Measurements from ENCODE around the gene EMX2. TPM values are rescaled to one million over a fixed set of nuclear protein-coding genes. Genes with fewer than 3 reads are reported as not detected.

The EMX2 gene
- total and polyA plus RNA-seq, 4 donors, result 0.37 TPM; not detected in 3

DNA sequence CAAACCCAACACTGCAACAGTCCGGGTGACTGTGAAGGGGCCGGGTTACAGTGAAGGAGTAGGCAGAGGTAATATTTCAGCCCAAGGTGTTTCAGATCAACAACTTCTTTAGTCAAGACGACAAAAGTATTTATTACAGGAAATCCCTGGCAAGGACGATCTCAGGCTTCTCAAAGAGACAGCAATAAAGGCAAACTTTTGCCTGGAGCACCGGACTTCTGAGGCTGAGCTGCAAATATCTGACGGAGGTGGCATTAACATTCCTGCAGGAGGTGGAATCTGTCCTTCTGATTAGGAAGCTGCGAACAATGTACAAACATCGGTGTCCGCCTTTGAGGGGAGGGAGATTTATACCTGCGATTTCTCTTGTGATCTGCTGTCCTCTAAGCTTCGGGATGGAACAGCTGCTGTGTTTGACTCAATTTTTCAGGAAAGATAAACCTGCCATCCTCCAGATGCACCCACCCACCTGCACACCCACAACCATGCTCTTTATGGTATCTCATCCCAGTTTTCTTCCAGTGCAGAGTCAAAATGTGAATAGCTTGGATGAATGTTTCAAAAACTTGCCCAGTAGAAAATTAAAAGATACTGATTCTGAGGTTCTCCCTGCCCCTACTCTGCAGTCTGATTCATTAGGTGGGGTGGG is 32.1 kb downstream of the EMX2 start:
- no peak overlapping the region for H3K4me3 ChIP-seq
- no peak overlapping the region for H3K9ac ChIP-seq (ENCODE audit: insufficient read depth in 1 of 2, low read length in 2 of 2)
- peaks cover 0 to 59% (median 7%) of the 10 kb centered on the region in 3 donors for H3K27me3 ChIP-seq (ENCODE audit: control insufficient read depth in 3 of 3, insufficient read depth in 3 of 3, low read length in 2 of 3)
- H3K27ac ChIP-seq (ENCODE audit: low read depth in 1 of 2, low read length in 1 of 2), result no peak overlapping the region
- 43 to 47% methylated on average over 11 of the region's 11 CpGs for WGBS, 2 donors
- no peaks in the 10 kb centered on the region for H3K4me1 ChIP-seq (ENCODE audit: control insufficient read depth in 5 of 5, insufficient read depth in 5 of 5, low read length in 5 of 5)
- no peak for DNase-seq
- peaks cover 0 to 2% (median 0%) of the 10 kb centered on the region in 4 donors for H3K9me3 ChIP-seq (ENCODE audit: control insufficient read depth in 4 of 4, insufficient read depth in 3 of 4, low read length in 3 of 4)
- ATAC-seq (ENCODE audit: insufficient read depth, low FRiP score), result no peak
- no peaks in the 10 kb centered on the region for H3K36me3 ChIP-seq (ENCODE audit: control insufficient read depth in 4 of 4, insufficient read depth in 4 of 4, low read length in 4 of 4)
- no peak for TF ChIP-seq CTCF (IDR thresholded peaks at IDR 0.05; ENCODE audit: control extremely low read depth, extremely low read depth)

- 71 to 81% methylated on average over 3 of the region's 3 CpGs for WGBS, 2 donors
- ATAC-seq (ENCODE audit: insufficient read depth, low FRiP score) (no peak), DNase-seq (no peak)
- no peaks in the 10 kb centered on the region for H3K36me3 ChIP-seq (ENCODE audit: control insufficient read depth in 4 of 4, insufficient read depth in 4 of 4, low read length in 4 of 4)
- no peaks in the 10 kb centered on the region for H3K4me1 ChIP-seq (ENCODE audit: control insufficient read depth in 5 of 5, insufficient read depth in 5 of 5, low read length in 5 of 5)
- no peak overlapping the region for H3K9ac ChIP-seq (ENCODE audit: insufficient read depth in 1 of 2, low read length in 2 of 2)
- H3K27me3 ChIP-seq (ENCODE audit: control insufficient read depth in 3 of 3, insufficient read depth in 3 of 3, low read length in 2 of 3), result peaks cover 0 to 48% (median 7%) of the 10 kb centered on the region in 3 donors
- no peaks in the 10 kb centered on the region for H3K9me3 ChIP-seq (ENCODE audit: control insufficient read depth in 4 of 4, insufficient read depth in 3 of 4, low read length in 3 of 4)
- no peak overlapping the region for H3K27ac ChIP-seq (ENCODE audit: low read depth in 1 of 2, low read length in 1 of 2)
- H3K4me3 ChIP-seq, result no peak overlapping the region
- TF ChIP-seq CTCF (IDR thresholded peaks at IDR 0.05; ENCODE audit: control extremely low read depth, extremely low read depth), result no peak
Observed at GRCh38 chr10:117578490-117578889, 35.9 kb downstream of the EMX2 start.

GRCh38 chr10:117578999-117579590 is 36.5 kb downstream of the EMX2 start:
- no peaks in the 10 kb centered on the region for H3K36me3 ChIP-seq (ENCODE audit: control insufficient read depth in 4 of 4, insufficient read depth in 4 of 4, low read length in 4 of 4)
- no peak overlapping the region for H3K4me3 ChIP-seq
- no peak for DNase-seq
- no peaks in the 10 kb centered on the region for H3K4me1 ChIP-seq (ENCODE audit: control insufficient read depth in 5 of 5, insufficient read depth in 5 of 5, low read length in 5 of 5)
- H3K9me3 ChIP-seq (ENCODE audit: control insufficient read depth in 4 of 4, insufficient read depth in 3 of 4, low read length in 3 of 4), result no peaks in the 10 kb centered on the region
- H3K9ac ChIP-seq (ENCODE audit: insufficient read depth in 1 of 2, low read length in 2 of 2), result no peak overlapping the region
- H3K27me3 ChIP-seq (ENCODE audit: control insufficient read depth in 3 of 3, insufficient read depth in 3 of 3, low read length in 2 of 3), result peaks cover 0 to 48% (median 7%) of the 10 kb centered on the region in 3 donors
- no peak for ATAC-seq (ENCODE audit: insufficient read depth, low FRiP score)
- WGBS, 2 donors, result 89 to 90% methylated on average over 5 of the region's 5 CpGs
- no peak for TF ChIP-seq CTCF (IDR thresholded peaks at IDR 0.05; ENCODE audit: control extremely low read depth, extremely low read depth)
- H3K27ac ChIP-seq (ENCODE audit: low read depth in 1 of 2, low read length in 1 of 2), result no peak overlapping the region

Measured in lung (tissue), 12 donors.